A549 treated with RU486 at 1 μM for 4 hours (cell line): ENCODE measurements around the gene TMEM209. TPM values are rescaled to one million over a fixed set of nuclear protein-coding genes. Genes with fewer than 3 reads are reported as not detected.

Experiments
- total RNA-seq: library from RNA; stranded (reverse); fragments of 200-300 nt; extraction: Qiagen RNA extraction; gene quantifications from 5 replicates; pipeline ENCODE4 v1.2.3, GENCODE V29; 2022; ENCODE audit warnings: low read depth

Gene TMEM209
- total RNA-seq, result 11.1 to 18.2 TPM (median 15.9 TPM) in 5 replicates

DNA sequence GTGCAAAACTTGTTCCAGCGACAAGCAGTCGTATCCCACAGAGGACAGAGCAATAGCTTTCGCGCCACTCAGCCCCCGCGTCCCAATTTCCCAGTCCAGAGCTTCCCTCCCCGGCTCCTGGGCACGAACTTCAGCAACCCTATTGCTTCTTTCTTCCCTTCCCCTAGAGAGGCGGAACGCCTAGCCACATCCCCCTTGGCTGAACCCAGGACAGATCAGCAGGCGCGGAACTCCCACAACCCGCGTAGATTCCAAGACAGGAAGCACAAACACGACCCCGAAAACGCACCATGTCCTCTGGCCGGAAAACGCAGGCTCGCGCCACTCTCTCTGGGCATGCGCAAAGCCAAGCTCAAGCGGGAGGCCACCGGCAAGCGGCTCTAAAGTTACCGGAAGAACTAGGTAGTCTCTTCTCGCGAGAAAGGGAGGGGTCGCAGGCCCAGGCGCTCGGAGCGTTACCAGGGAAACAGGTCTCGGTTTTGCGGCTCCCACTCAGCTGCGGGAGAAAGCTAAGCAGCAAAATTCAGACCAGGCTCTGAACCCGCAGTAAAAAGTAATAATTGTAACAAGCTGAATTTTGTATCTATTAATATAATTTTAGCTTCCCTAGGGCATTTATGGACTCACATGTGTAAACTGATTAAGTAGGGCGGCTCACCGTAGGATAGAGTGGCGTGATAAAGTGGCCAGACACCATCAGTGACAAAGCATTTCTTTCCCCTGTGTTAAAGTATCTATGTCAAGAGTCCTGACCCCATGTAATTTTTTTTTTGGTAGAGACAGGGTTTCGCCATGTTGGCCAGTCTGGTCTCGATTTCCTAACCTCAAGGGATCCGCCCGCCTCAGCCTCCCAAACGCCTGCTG, at the start of gene TMEM209:
Gene TMEM209, minus strand, starts transcription at position 323 of the 864 bp plus-strand sequence. Its CDS starts 31 bp downstream, at position 292.

DNA sequence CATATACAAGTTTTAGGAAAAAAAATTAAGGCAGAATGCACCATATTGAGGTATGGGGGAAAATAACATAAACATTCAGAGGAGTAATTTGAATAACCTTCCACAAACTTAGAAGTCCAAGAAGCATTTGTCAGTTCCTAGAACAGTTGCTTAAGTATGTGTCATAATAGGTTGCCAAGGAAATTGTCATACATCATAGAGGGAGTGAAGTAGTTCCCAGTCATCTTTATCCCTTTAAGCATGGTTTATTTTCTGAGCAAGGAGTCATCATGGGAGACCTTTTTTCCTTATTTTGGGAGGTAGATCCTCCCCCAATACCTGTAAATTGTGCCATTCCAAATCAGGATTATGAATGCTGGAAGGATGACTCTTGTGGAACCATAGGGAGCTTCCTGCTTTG, 2.4 kb upstream of the TMEM209 start, which contains the start of gene SSMEM1:
Gene SSMEM1, plus strand, starts transcription at position 219 of the 400 bp plus-strand sequence. Its CDS starts 51 bp downstream, at position 270.

Other genes starting within 250 kb of the TMEM209 start
- 25.2 to 28.4 TPM (median 26.0 TPM) in 5 replicates for gene ZC3HC1, start 154.0 kb downstream of the TMEM209 start, total RNA-seq
- 9.4 to 16.8 TPM (median 14.1 TPM) in 5 replicates for gene KLHDC10, start 134.9 kb downstream of the TMEM209 start, total RNA-seq
- gene SSMEM1, start 2.5 kb upstream of the TMEM209 start, total RNA-seq, result not detected in 5 replicates
- 0.15 TPM in 1 of 5 replicates, not detected in the others for gene CPA2, start 61.5 kb upstream of the TMEM209 start, total RNA-seq
- 6.5 to 9.6 TPM (median 6.8 TPM) in 5 replicates for gene CPA4, start 87.8 kb upstream of the TMEM209 start, total RNA-seq
- gene CPA5, start 139.4 kb upstream of the TMEM209 start, total RNA-seq, result not detected in 5 replicates
- gene CPA1, start 175.1 kb upstream of the TMEM209 start, total RNA-seq, result not detected in 5 replicates
- 11.6 to 13.8 TPM (median 13.3 TPM) in 5 replicates for gene CEP41, start 235.6 kb upstream of the TMEM209 start, total RNA-seq